Measurements from ENCODE around the gene TOX2. TPM values are rescaled to one million over a fixed set of nuclear protein-coding genes. Genes with fewer than 3 reads are reported as not detected.

The TOX2 gene
- total RNA-seq: 1.3 and 1.6 TPM in 2 replicates

GRCh38 chr20:43914311-43915210 is at the start of gene TOX2:
Gene TOX2 (plus strand): TSS chr20:43914852. CDS start chr20:43914892, 40 bp downstream.

Other genes with a start within 250 kb of the TOX2 start
- gene MYBL2, start 247.7 kb upstream of the TOX2 start, total RNA-seq: 38.6 and 47.8 TPM in 2 replicates
- gene GTSF1L, start 187.8 kb upstream of the TOX2 start, total RNA-seq: not detected in 2 replicates

Measured in airway epithelial cell (primary cell).